Kidney (tissue), 14 donors: ENCODE data around the gene RRP12. TPM values are rescaled to one million over a fixed set of nuclear protein-coding genes. Genes with fewer than 3 reads are reported as not detected.
"Not testable (repeated sequence)": the region's sequence is repeated elsewhere in the genome, so short reads cannot be mapped to it uniquely, and the experiment has no call there.

Experiments used
- DNase-seq, 5 donors: peaks; one replicate each; pipeline ENCODE4 v3.0.0-alpha.2; 2013 to 2020
- FAIRE-seq: peaks from 2 replicates; lab custom pipeline; 2012; peaks lifted over from hg19 to GRCh38; lab: Jason Lieb, UNC
- H3K27ac ChIP-seq, 2 donors: one replicate each; pipeline ENCODE4 v1.7.0; 2013; ENCODE audit warnings: low read depth in 2 of 2, low read length in 2 of 2, inconsistent platforms in 1 of 2
- H3K27me3 ChIP-seq: one replicate; pipeline ENCODE4 v1.7.1; 2013; ENCODE audit warnings: low read length, inconsistent platforms; ENCODE audit not compliant: control insufficient read depth, insufficient read depth
- H3K36me3 ChIP-seq, 3 donors: one replicate each; pipeline versions ENCODE4 v1.7.0 to v1.7.1; 2013; ENCODE audit warnings: low read length in 3 of 3, control low read depth in 1 of 3, inconsistent platforms in 1 of 3; ENCODE audit not compliant: insufficient read depth in 3 of 3, control insufficient read depth in 2 of 3
- H3K4me1 ChIP-seq, 3 donors: one replicate each; pipeline versions ENCODE4 v1.7.0 to v1.7.1; 2013; ENCODE audit warnings: low read length in 3 of 3, inconsistent platforms in 1 of 3, low read depth in 1 of 3; ENCODE audit not compliant: control insufficient read depth in 2 of 3, insufficient read depth in 2 of 3
- H3K4me3 ChIP-seq, 3 donors: one replicate each; pipeline versions ENCODE4 v1.7.0 to v1.8.1; 2013; ENCODE audit warnings: low read length in 3 of 3, control low read depth in 1 of 3, inconsistent platforms in 1 of 3
- H3K9ac ChIP-seq, 3 donors: one replicate each; pipeline versions ENCODE4 v1.7.0 to v1.7.1; 2013; ENCODE audit warnings: low read length in 3 of 3, control low read depth in 1 of 3, inconsistent platforms in 1 of 3
- H3K9me3 ChIP-seq, 3 donors: one replicate each; pipeline versions ENCODE4 v1.7.0 to v1.7.1; 2013; ENCODE audit warnings: low read length in 3 of 3, control low read depth in 1 of 3, inconsistent platforms in 1 of 3; ENCODE audit not compliant: control insufficient read depth in 2 of 3, insufficient read depth in 1 of 3
- CTCF ChIP-seq: IDR thresholded peaks from 3 replicates; pipeline ENCODE4 v1.5.1; 2012; ENCODE audit warnings: mild to moderate bottlenecking, moderate library complexity, borderline replicate concordance; ENCODE audit not compliant: insufficient read depth; ENCODE audit errors: extremely low read depth
- intact Hi-C: fragments of 100-400 bp; cut with DNase I; formaldehyde crosslinking; loops from one replicate; pipeline ENCODE4 v1.11.1; 2022
- polyA plus RNA-seq: library from polyadenylated mRNA; stranded (reverse); fragments of 350-450 nt; fragmentation: Illumina TruSeq; extraction: RNeasy Lipid Tissue Mini Kit (QIAGEN cat#74804); gene quantifications from one replicate; pipeline ENCODE4 v1.2.3, GENCODE V29; 2014; ENCODE audit warnings: low read depth, low replicate concordance; ENCODE audit not compliant: insufficient read depth
- total RNA-seq: library from RNA; stranded (reverse); fragmentation: NEBNext Ultra II Directional; extraction: Animal tissue kit (Norgen Biotek cat#: 25700); gene quantifications from one replicate; pipeline ENCODE4 v1.2.1, GENCODE V29; 2021
- donor health status: control.
- donor health status: control.
- donor health status: control.
- donor health status: control.
- donor health status: control.
- donor health status: DM: yes; HTN: yes; CAD: no.
- donor health status: Normal renal cell carcinoma (clear cell type).

RRP12 gene
- total and polyA plus RNA-seq, 2 donors from 2014 or later, result 9.7 to 30.0 TPM

- H3K4me3 ChIP-seq, result no peak overlapping the region
- H3K9me3 ChIP-seq, result no peaks in the 10 kb centered on the region
- FAIRE-seq, result no peak
- no peaks in the 10 kb centered on the region for H3K36me3 ChIP-seq
- no peaks in the 10 kb centered on the region for H3K27me3 ChIP-seq
- no peak overlapping the region for H3K27ac ChIP-seq
- no peak overlapping the region for H3K9ac ChIP-seq
- no peaks in the 10 kb centered on the region for H3K4me1 ChIP-seq
- intact Hi-C loops, result no loop called here
- no peak for DNase-seq
- no peak for TF ChIP-seq CTCF
Observed at GRCh38 chr10:97349752-97350513, 51.2 kb downstream of the RRP12 start.

- DNase-seq (no peak), FAIRE-seq (no peak)
- Histone ChIP-seq H3K27ac (no peak overlapping the region), H3K9me3 (no peaks in the 10 kb centered on the region), H3K9ac (no peak overlapping the region), H3K36me3 (no peaks in the 10 kb centered on the region), H3K4me3 (no peak overlapping the region), H3K4me1 (no peaks in the 10 kb centered on the region), H3K27me3 (no peaks in the 10 kb centered on the region)
- intact Hi-C loops, result no loop called here
- no peak for TF ChIP-seq CTCF
Observed at GRCh38 chr10:97347317-97347716, 53.8 kb downstream of the RRP12 start.

GRCh38 chr10:97343664-97344063 is 57.5 kb downstream of the RRP12 start:
- FAIRE-seq, H3K9ac ChIP-seq, intact Hi-C loops: not testable (repeated sequence)

DNA sequence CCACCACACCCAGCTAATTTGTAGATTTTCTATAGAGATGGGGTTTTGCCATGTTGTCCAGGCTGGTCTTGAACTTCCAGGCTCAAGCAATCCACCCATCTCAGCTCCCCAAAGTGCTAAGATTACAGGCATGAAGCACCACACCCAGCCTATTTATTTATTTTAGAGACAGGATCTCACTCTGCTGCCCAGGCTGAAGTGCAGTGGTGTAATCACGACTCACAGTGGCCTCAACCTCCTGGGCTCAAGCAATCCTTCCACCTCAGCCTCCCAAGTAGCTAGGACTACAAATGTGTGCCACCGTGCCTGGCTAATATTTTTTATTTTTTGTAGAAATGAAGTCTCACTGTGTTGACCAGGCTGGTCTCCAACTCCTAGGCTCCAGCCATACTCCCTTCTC is 59.7 kb downstream of the RRP12 start:
- FAIRE-seq, result no peak

More at GRCh38 chr10:97343664-97344063, 57.5 kb downstream of the RRP12 start:
- not testable (repeated sequence) for H3K9me3 ChIP-seq, H3K27me3 ChIP-seq, H3K4me3 ChIP-seq, H3K27ac ChIP-seq, H3K4me1 ChIP-seq, H3K36me3 ChIP-seq, DNase-seq

More for the DNA sequence above, 59.7 kb downstream of the RRP12 start:
- DNase-seq, result no peak
- Histone ChIP-seq H3K36me3 (no peaks in the 10 kb centered on the region), H3K4me3 (no peak overlapping the region), H3K27me3 (no peaks in the 10 kb centered on the region), H3K9me3 (no peaks in the 10 kb centered on the region), H3K4me1 (peaks cover 0 to 4% (median 0%) of the 10 kb centered on the region in 3 donors), H3K9ac (no peak overlapping the region), H3K27ac (no peak overlapping the region)
- TF ChIP-seq CTCF, result no peak
- intact Hi-C loops, result no loop called here
